ENCODE data around the gene USP47.

Gene USP47

GRCh38 chr11:11860103-11860979, 18.6 kb downstream of the USP47 start:
- H3K27ac ChIP-seq, result no peak overlapping the region
- TF ChIP-seq ZFX (IDR thresholded peaks at IDR 0.05) (no peak), CTCF (conservative IDR thresholded peaks at IDR 0.05) (no peak)

DNA sequence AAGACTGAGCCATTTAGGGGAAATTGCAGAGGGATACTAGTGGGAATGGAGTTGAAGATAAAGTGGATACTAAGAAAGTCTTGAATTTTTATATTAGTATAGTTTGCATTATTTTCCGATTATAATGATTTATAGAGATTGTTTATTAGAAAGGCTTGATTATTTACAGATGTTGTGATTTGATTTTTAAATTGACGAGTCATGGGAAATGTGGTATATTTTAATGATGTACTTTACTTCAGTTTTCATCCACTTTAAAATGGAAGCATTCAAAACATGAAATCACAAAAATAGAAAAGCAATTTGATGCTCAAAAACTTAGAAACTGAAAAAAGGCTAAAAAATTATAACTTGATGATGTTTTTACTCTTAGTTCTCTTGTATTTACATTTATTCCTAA, 21.2 kb downstream of the USP47 start:
- no peak overlapping the region for H3K27ac ChIP-seq
- TF ChIP-seq CTCF (conservative IDR thresholded peaks at IDR 0.05) (no peak), ZFX (IDR thresholded peaks at IDR 0.05) (no peak)

GRCh38 chr11:11864332-11864731, 22.6 kb downstream of the USP47 start:
- H3K27ac ChIP-seq, result no peak overlapping the region
- TF ChIP-seq CTCF (conservative IDR thresholded peaks at IDR 0.05), result no peak
- TF ChIP-seq ZFX (IDR thresholded peaks at IDR 0.05), result no peak

- TF ChIP-seq CTCF (conservative IDR thresholded peaks at IDR 0.05) (no peak), ZFX (IDR thresholded peaks at IDR 0.05) (no peak)
- H3K27ac ChIP-seq, result no peak overlapping the region
Observed at GRCh38 chr11:11864803-11865202, 23.0 kb downstream of the USP47 start.

- TF ChIP-seq ZFX (IDR thresholded peaks at IDR 0.05) (no peak), CTCF (conservative IDR thresholded peaks at IDR 0.05) (no peak)
- no peak overlapping the region for H3K27ac ChIP-seq
Observed at GRCh38 chr11:11865449-11865848, 23.7 kb downstream of the USP47 start.

GRCh38 chr11:11866203-11866602, 24.4 kb downstream of the USP47 start:
- TF ChIP-seq CTCF (conservative IDR thresholded peaks at IDR 0.05), result no peak
- no peak overlapping the region for H3K27ac ChIP-seq

GRCh38 chr11:11867720-11868119, 25.9 kb downstream of the USP47 start:
- H3K27ac ChIP-seq, result no peak overlapping the region
- TF ChIP-seq ZFX (IDR thresholded peaks at IDR 0.05) (no peak), CTCF (conservative IDR thresholded peaks at IDR 0.05) (no peak)
